ENCODE data around the gene CASK.

- TF ChIP-seq CTCF (conservative IDR thresholded peaks at IDR 0.05 in 1 of 2, IDR thresholded peaks at IDR 0.05 in 1 of 2; ENCODE audit: low read depth in 1 of 2, low read length in 2 of 2) (no peak), EZH2 (IDR thresholded peaks at IDR 0.05; ENCODE audit: low read length, missing control alignments) (no peak)
These were observed 323.1 kb downstream of the CASK start for GRCh38 chrX:41600291-41600690.

Data from fibroblast of lung (primary cell).